ENCODE measurements around the gene UROS. TPM values are rescaled to one million over a fixed set of nuclear protein-coding genes. Genes with fewer than 3 reads are reported as not detected.

Gene UROS
- total and polyA plus RNA-seq, 4 donors: 24.9 to 157 (median 37.9) TPM

- TF ChIP-seq HNF4A (conservative IDR thresholded peaks at IDR 0.05) (no peak), NR2F2 (IDR thresholded peaks at IDR 0.05) (no peak), HNF4G (IDR thresholded peaks at IDR 0.05) (no peak), YY1 (IDR thresholded peaks at IDR 0.05) (no peak), FOXA2 (IDR thresholded peaks at IDR 0.05) (no peak), MAX (IDR thresholded peaks at IDR 0.05) (no peak), RXRA (IDR thresholded peaks at IDR 0.05) (no peak), FOXA1 (IDR thresholded peaks at IDR 0.05) (no peak), EGR1 (IDR thresholded peaks at IDR 0.05; ENCODE audit: low read depth in 2 of 2) (no peak), RAD21 (IDR thresholded peaks at IDR 0.05) (no peak), REST (IDR thresholded peaks at IDR 0.05) (no peak), SP1 (IDR thresholded peaks at IDR 0.05) (no peak), TAF1 (conservative IDR thresholded peaks at IDR 0.05) (no peak), GABPA (IDR thresholded peaks at IDR 0.05 in 1 of 2, conservative IDR thresholded peaks at IDR 0.05 in 1 of 2) (no peak), JUND (IDR thresholded peaks at IDR 0.05) (no peak)
- TF ChIP-seq, protein P1, sequence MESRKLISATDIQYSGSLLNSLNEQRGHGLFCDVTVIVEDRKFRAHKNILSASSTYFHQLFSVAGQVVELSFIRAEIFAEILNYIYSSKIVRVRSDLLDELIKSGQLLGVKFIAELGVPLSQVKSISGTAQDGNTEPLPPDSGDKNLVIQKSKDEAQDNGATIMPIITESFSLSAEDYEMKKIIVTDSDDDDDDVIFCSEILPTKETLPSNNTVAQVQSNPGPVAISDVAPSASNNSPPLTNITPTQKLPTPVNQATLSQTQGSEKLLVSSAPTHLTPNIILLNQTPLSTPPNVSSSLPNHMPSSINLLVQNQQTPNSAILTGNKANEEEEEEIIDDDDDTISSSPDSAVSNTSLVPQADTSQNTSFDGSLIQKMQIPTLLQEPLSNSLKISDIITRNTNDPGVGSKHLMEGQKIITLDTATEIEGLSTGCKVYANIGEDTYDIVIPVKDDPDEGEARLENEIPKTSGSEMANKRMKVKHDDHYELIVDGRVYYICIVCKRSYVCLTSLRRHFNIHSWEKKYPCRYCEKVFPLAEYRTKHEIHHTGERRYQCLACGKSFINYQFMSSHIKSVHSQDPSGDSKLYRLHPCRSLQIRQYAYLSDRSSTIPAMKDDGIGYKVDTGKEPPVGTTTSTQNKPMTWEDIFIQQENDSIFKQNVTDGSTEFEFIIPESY (IDR thresholded peaks at IDR 0.05): no peak
- TF ChIP-seq, protein P2, sequence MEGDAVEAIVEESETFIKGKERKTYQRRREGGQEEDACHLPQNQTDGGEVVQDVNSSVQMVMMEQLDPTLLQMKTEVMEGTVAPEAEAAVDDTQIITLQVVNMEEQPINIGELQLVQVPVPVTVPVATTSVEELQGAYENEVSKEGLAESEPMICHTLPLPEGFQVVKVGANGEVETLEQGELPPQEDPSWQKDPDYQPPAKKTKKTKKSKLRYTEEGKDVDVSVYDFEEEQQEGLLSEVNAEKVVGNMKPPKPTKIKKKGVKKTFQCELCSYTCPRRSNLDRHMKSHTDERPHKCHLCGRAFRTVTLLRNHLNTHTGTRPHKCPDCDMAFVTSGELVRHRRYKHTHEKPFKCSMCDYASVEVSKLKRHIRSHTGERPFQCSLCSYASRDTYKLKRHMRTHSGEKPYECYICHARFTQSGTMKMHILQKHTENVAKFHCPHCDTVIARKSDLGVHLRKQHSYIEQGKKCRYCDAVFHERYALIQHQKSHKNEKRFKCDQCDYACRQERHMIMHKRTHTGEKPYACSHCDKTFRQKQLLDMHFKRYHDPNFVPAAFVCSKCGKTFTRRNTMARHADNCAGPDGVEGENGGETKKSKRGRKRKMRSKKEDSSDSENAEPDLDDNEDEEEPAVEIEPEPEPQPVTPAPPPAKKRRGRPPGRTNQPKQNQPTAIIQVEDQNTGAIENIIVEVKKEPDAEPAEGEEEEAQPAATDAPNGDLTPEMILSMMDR (IDR thresholded peaks at IDR 0.05; ENCODE audit: low read depth, low read length, missing input control): no peak
- TF ChIP-seq, protein P3, sequence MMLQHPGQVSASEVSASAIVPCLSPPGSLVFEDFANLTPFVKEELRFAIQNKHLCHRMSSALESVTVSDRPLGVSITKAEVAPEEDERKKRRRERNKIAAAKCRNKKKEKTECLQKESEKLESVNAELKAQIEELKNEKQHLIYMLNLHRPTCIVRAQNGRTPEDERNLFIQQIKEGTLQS (IDR thresholded peaks at IDR 0.05): no peak
- 94% methylated on average over 2 of the region's 2 CpGs for WGBS
- no peak overlapping the region for H3K9ac ChIP-seq (ENCODE audit: low read depth in 1 of 2, low read length in 2 of 2)
These were observed 57.2 kb downstream of the UROS start for GRCh38 chr10:125765835-125766234.

More at GRCh38 chr10:125765835-125766234, 57.2 kb downstream of the UROS start:
- Histone ChIP-seq H3K27ac (ENCODE audit: low read depth in 1 of 2, low read length in 2 of 2) (no peak overlapping the region), H3K9me3 (ENCODE audit: control insufficient read depth in 4 of 4, low read length in 3 of 4) (no peaks in the 10 kb centered on the region), H3K36me3 (ENCODE audit: control insufficient read depth in 4 of 4, insufficient read depth in 3 of 4, low read depth in 1 of 4, low read length in 3 of 4) (peaks cover 8 to 25% (median 20%) of the 10 kb centered on the region in 4 donors), H3K27me3 (ENCODE audit: control insufficient read depth in 4 of 4, insufficient read depth in 4 of 4, low read length in 3 of 4) (no peaks in the 10 kb centered on the region), H3K4me3 (ENCODE audit: low read depth in 1 of 3, low read length in 3 of 3) (no peak overlapping the region), H3K4me1 (ENCODE audit: control insufficient read depth in 4 of 4, insufficient read depth in 4 of 4, low read length in 3 of 4) (no peaks in the 10 kb centered on the region)
- DNase-seq (ENCODE audit: low spot score): no peak
